GM23338 (cell line): Measurements from ENCODE around the gene MTA3. TPM values are rescaled to one million over a fixed set of nuclear protein-coding genes. Genes with fewer than 3 reads are reported as not detected.
A peak's percentile ranks its signal among the peaks of the same experiment; 100 is the strongest.

Experiments
- ATAC-seq: fragments of 200-7000 bp; cut with Tn5 transposase; 3 replicates; pipeline ENCODE4 v1.9.1; 2020
- DNase-seq: peaks from one replicate; pipeline ENCODE4 v3.0.0-alpha.2; 2015; ENCODE audit warnings: low spot score
- H2AFZ ChIP-seq: fragments of 200-600 bp; sonication (generic); 2 replicates; pipeline ENCODE4 v1.8.0; 2016; ENCODE audit warnings: antibody characterized with exemption, mild to moderate bottlenecking, moderate library complexity
- H3F3A ChIP-seq: fragments of 200-600 bp; sonication (generic); replicated peaks from 2 replicates; pipeline ENCODE4 v1.8.0; 2017; ENCODE audit warnings: antibody characterized with exemption, mixed run types, low read depth
- H3K27ac ChIP-seq: fragments of 200-600 bp; sonication (generic); 2 replicates; pipeline ENCODE4 v1.6.1; 2016; ENCODE audit warnings: low read depth
- H3K27me3 ChIP-seq: fragments of 200-600 bp; sonication (generic); 2 replicates; pipeline ENCODE4 v1.8.0; 2016; ENCODE audit warnings: mild to moderate bottlenecking, mixed run types, moderate library complexity; ENCODE audit not compliant: insufficient read depth
- H3K36me3 ChIP-seq: fragments of 200-600 bp; sonication (generic); 2 replicates; pipeline ENCODE4 v1.8.0; 2016; ENCODE audit warnings: mild to moderate bottlenecking; ENCODE audit not compliant: insufficient read depth
- H3K4me1 ChIP-seq: fragments of 200-600 bp; sonication (generic); 2 replicates; pipeline ENCODE4 v1.8.0; 2016; ENCODE audit warnings: mild to moderate bottlenecking, moderate library complexity; ENCODE audit not compliant: insufficient read depth
- H3K4me2 ChIP-seq: fragments of 200-600 bp; sonication (generic); 2 replicates; pipeline ENCODE4 v1.7.1; 2017; ENCODE audit warnings: mixed run types
- H3K4me3 ChIP-seq: fragments of 200-600 bp; sonication (generic); 2 replicates; pipeline ENCODE4 v1.6.1; 2016; ENCODE audit warnings: mixed run types
- H3K79me2 ChIP-seq: fragments of 200-600 bp; sonication (generic); replicated peaks from 2 replicates; pipeline ENCODE4 v1.8.0; 2017; ENCODE audit warnings: mild to moderate bottlenecking; ENCODE audit not compliant: insufficient read depth
- H3K9me2 ChIP-seq: fragments of 200-600 bp; sonication (generic); 2 replicates; pipeline ENCODE4 v1.8.0; 2017; ENCODE audit not compliant: insufficient read depth
- H4K20me1 ChIP-seq: fragments of 200-600 bp; sonication (generic); replicated peaks from 2 replicates; pipeline ENCODE4 v1.8.0; 2017; ENCODE audit warnings: mild to moderate bottlenecking; ENCODE audit not compliant: insufficient read depth
- H3K27ac Mint-ChIP-seq: 2 replicates; pipeline ENCODE4 v1.8.0; 2020; ENCODE audit warnings: inconsistent platforms, mild to moderate bottlenecking, moderate library complexity, mixed read lengths
- H3K27me3 Mint-ChIP-seq: 3 replicates; pipeline ENCODE4 v1.8.0; 2022; ENCODE audit warnings: low read depth, mild to moderate bottlenecking, moderate library complexity, mixed read lengths, inconsistent platforms; ENCODE audit not compliant: insufficient read depth, poor library complexity
- H3K36me3 Mint-ChIP-seq: 3 replicates; pipeline ENCODE4 v1.8.0; 2021; ENCODE audit warnings: low read depth, mild to moderate bottlenecking, inconsistent platforms, moderate library complexity, mixed read lengths
- H3K4me1 Mint-ChIP-seq: 3 replicates; pipeline ENCODE4 v1.8.0; 2020; ENCODE audit warnings: mild to moderate bottlenecking, inconsistent platforms, mixed read lengths
- H3K4me3 Mint-ChIP-seq: 3 replicates; pipeline ENCODE4 v1.8.0; 2021; ENCODE audit warnings: moderate library complexity, mild to moderate bottlenecking, inconsistent platforms, mixed read lengths
- H3K9me3 Mint-ChIP-seq: 3 replicates; pipeline ENCODE4 v1.8.0; 2020; ENCODE audit warnings: moderate library complexity, mild to moderate bottlenecking, inconsistent platforms, mixed read lengths
- CREB1 ChIP-seq: fragments of 250-450 bp; sonication (Bioruptor Pico); IDR thresholded peaks from 2 replicates; pipeline ENCODE4 v1.5.0; 2020; ENCODE audit warnings: low read depth, mild to moderate bottlenecking, moderate library complexity
- CTCF ChIP-seq, 2 experiments: fragments of 200-600 bp in 1 of 2; sonication (generic) in 1 of 2; conservative IDR thresholded peaks; 2 replicates each; pipeline versions ENCODE4 v1.5.1 to v1.6.1; 2016 to 2017; ENCODE audit warnings: antibody characterized with exemption in 2 of 2, low read depth in 2 of 2, mild to moderate bottlenecking in 2 of 2, moderate library complexity in 1 of 2
- ETS1 ChIP-seq: IDR thresholded peaks from 2 replicates; pipeline ENCODE4 v1.6.1; 2016; ENCODE audit warnings: antibody characterized with exemption
- EZH2phosphoT487 ChIP-seq: fragments of 200-600 bp; sonication (generic); IDR thresholded peaks from one replicate; pipeline ENCODE4 v1.8.1; 2018; ENCODE audit warnings: antibody characterized with exemption; ENCODE audit not compliant: unreplicated experiment
- REST ChIP-seq: IDR thresholded peaks from one replicate; pipeline ENCODE4 v1.6.1; 2018; ENCODE audit warnings: antibody characterized with exemption; ENCODE audit not compliant: unreplicated experiment
- STAT1 ChIP-seq: IDR thresholded peaks from one replicate; pipeline ENCODE4 v1.6.1; 2016; ENCODE audit warnings: antibody characterized with exemption; ENCODE audit not compliant: unreplicated experiment
- ZNF462 ChIP-seq: fragments of 250-450 bp; sonication (Bioruptor Pico); IDR thresholded peaks from 2 replicates; pipeline ENCODE4 v1.5.0; 2020; ENCODE audit warnings: mild to moderate bottlenecking, moderate library complexity
- polyA plus RNA-seq: library from polyadenylated mRNA; unstranded; fragments of >200 nt; fragmentation: Nextera tagmentation; extraction: Ambion mirVana; gene quantifications from 2 replicates; pipeline ENCODE4 v1.2.1, GENCODE V29; 2016
- total RNA-seq: library from RNA; depleted of rRNA; stranded (reverse); fragments of >200 nt; shearing (Covaris generic); gene quantifications from 2 replicates; pipeline ENCODE4 v1.2.3, GENCODE V29; 2014

The MTA3 gene
- total and polyA plus RNA-seq, 2 experiments from 2014 or later, result 162 to 208 TPM

DNA sequence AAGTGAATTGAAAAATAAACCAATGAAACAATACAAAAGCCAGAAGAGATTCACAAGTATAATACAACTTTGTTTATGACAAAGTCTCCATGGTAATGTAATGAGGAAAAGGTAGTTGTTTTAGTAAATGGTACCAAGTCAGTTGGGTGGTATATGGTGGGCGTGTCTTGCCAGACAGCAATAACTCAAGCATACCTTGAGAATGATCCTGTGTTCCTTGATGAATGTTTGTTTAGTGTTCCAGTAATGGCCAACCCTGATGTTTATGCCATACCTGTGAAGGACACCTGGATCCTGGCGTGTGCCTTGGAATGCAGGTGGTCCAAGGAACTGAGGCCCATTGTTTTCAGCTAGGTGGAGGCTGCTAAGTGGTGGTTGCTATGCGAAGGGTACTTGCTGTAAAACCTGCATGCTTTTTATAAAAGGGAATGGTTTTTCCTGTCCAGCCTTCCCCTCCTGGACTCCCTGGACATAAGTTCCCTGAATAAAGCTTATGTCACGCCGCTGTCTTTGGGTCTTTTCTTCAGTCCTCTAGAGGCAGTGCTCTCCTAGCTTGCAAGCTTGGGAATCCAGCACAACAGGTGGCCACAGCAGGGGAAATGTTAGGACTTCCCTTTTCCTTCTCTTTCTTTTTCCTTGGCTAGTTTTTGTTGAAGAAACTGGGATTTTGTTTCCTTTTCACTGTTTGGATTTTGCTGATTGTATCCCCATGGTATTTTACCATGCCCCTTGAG is 54.7 kb downstream of the MTA3 start:
- peaks cover 77% of the 10 kb centered on the region for H3K79me2 ChIP-seq
- H3K9me2 ChIP-seq, result no peaks in the 10 kb centered on the region
- H2AFZ ChIP-seq, result no peak overlapping the region
- ATAC-seq, result peak; percentile 85
- H3K9me3 Mint-ChIP-seq, result peaks cover 23% of the 10 kb centered on the region; the same call in 2 of the 3 replicates
- peak overlapping the region; percentile 34; the same call in 1 of the 2 replicates for H3K27ac ChIP-seq
- H3K4me1 ChIP-seq, result 0 out of 2 replicates have a peak, but pooled peaks cover 4% of the 10 kb centered on the region
- H3F3A ChIP-seq, result peaks cover 3% of the 10 kb centered on the region; the same call in 1 of the 2 replicates
- DNase-seq, result peak; percentile 68
- H3K4me3 ChIP-seq, result no peak overlapping the region
- H3K4me2 ChIP-seq, result peak overlapping the region; percentile 5; the same call in 1 of the 2 replicates
- H3K36me3 Mint-ChIP-seq, result peaks cover 73% of the 10 kb centered on the region
- TF ChIP-seq CTCF (conservative IDR thresholded peaks at IDR 0.05; ENCODE audit: low read depth in 2 of 2), result peak; percentile 18 to 35; a peak in 3 of 4 replicates
- no peak for TF ChIP-seq REST
- H4K20me1 ChIP-seq, result no peaks in the 10 kb centered on the region; the same call in none of the 2 replicates
- no peak overlapping the region for H3K4me3 Mint-ChIP-seq
- no peak overlapping the region for H3K27ac Mint-ChIP-seq
- peaks cover 13% of the 10 kb centered on the region for H3K36me3 ChIP-seq
- H3K4me1 Mint-ChIP-seq, result peaks cover 9% of the 10 kb centered on the region; the same call in 2 of the 3 replicates
- no peaks in the 10 kb centered on the region for H3K27me3 ChIP-seq
- peaks cover 11% of the 10 kb centered on the region for H3K27me3 Mint-ChIP-seq

- H3K27me3 Mint-ChIP-seq, result peaks cover 11% of the 10 kb centered on the region
- Histone ChIP-seq H3K27ac (peak overlapping the region; percentile 34; the same call in 1 of the 2 replicates), H3K79me2 (peaks cover 79% of the 10 kb centered on the region), H3K4me2 (no peak overlapping the region), H3K4me1 (0 out of 2 replicates have a peak, but pooled peaks cover 4% of the 10 kb centered on the region), H3K4me3 (no peak overlapping the region), H3K27me3 (no peaks in the 10 kb centered on the region), H2AFZ (no peak overlapping the region), H3K36me3 (peaks cover 13% of the 10 kb centered on the region), H3K9me2 (no peaks in the 10 kb centered on the region), H3F3A (no peaks in the 10 kb centered on the region; the same call in 1 of the 2 replicates), H4K20me1 (peaks cover 6% of the 10 kb centered on the region)
- DNase-seq, result no peak
- H3K27ac Mint-ChIP-seq, result no peak overlapping the region
- peaks cover 23% of the 10 kb centered on the region; the same call in 2 of the 3 replicates for H3K9me3 Mint-ChIP-seq
- no peak for ATAC-seq
- H3K4me1 Mint-ChIP-seq, result peaks cover 9% of the 10 kb centered on the region; the same call in 2 of the 3 replicates
- peaks cover 63% of the 10 kb centered on the region for H3K36me3 Mint-ChIP-seq
- no peak overlapping the region for H3K4me3 Mint-ChIP-seq
- TF ChIP-seq ZNF462, result no peak
- TF ChIP-seq EZH2phosphoT487, result no peak
- TF ChIP-seq ETS1, result no peak
- no peak for TF ChIP-seq CREB1 (CRISPR knock-in tag)
- no peak for TF ChIP-seq STAT1
These were observed 55.6 kb downstream of the MTA3 start for GRCh38 chr2:42624047-42624446.
